Kidney (tissue), 14 donors: Measurements from ENCODE around the gene PCDH15. TPM values are rescaled to one million over a fixed set of nuclear protein-coding genes. Genes with fewer than 3 reads are reported as not detected.
A peak's percentile ranks its signal among the peaks of the same experiment; 100 is the strongest.

Experiments
- DNase-seq, 5 donors: peaks; one replicate each; pipeline ENCODE4 v3.0.0-alpha.2; 2013 to 2020
- FAIRE-seq: peaks from 2 replicates; lab custom pipeline; 2012; peaks lifted over from hg19 to GRCh38; lab: Jason Lieb, UNC
- H3K27ac ChIP-seq, 2 donors: one replicate each; pipeline ENCODE4 v1.7.0; 2013; ENCODE audit warnings: low read depth in 2 of 2, low read length in 2 of 2, inconsistent platforms in 1 of 2
- H3K27me3 ChIP-seq: one replicate; pipeline ENCODE4 v1.7.1; 2013; ENCODE audit warnings: low read length, inconsistent platforms; ENCODE audit not compliant: control insufficient read depth, insufficient read depth
- H3K36me3 ChIP-seq, 3 donors: one replicate each; pipeline versions ENCODE4 v1.7.0 to v1.7.1; 2013; ENCODE audit warnings: low read length in 3 of 3, control low read depth in 1 of 3, inconsistent platforms in 1 of 3; ENCODE audit not compliant: insufficient read depth in 3 of 3, control insufficient read depth in 2 of 3
- H3K4me1 ChIP-seq, 3 donors: one replicate each; pipeline versions ENCODE4 v1.7.0 to v1.7.1; 2013; ENCODE audit warnings: low read length in 3 of 3, inconsistent platforms in 1 of 3, low read depth in 1 of 3; ENCODE audit not compliant: control insufficient read depth in 2 of 3, insufficient read depth in 2 of 3
- H3K4me3 ChIP-seq, 3 donors: one replicate each; pipeline versions ENCODE4 v1.7.0 to v1.8.1; 2013; ENCODE audit warnings: low read length in 3 of 3, control low read depth in 1 of 3, inconsistent platforms in 1 of 3
- H3K9ac ChIP-seq, 3 donors: one replicate each; pipeline versions ENCODE4 v1.7.0 to v1.7.1; 2013; ENCODE audit warnings: low read length in 3 of 3, control low read depth in 1 of 3, inconsistent platforms in 1 of 3
- H3K9me3 ChIP-seq, 3 donors: one replicate each; pipeline versions ENCODE4 v1.7.0 to v1.7.1; 2013; ENCODE audit warnings: low read length in 3 of 3, control low read depth in 1 of 3, inconsistent platforms in 1 of 3; ENCODE audit not compliant: control insufficient read depth in 2 of 3, insufficient read depth in 1 of 3
- intact Hi-C: fragments of 100-400 bp; cut with DNase I; formaldehyde crosslinking; loops from one replicate; pipeline ENCODE4 v1.11.1; 2022
- polyA plus RNA-seq: library from polyadenylated mRNA; stranded (reverse); fragments of 350-450 nt; fragmentation: Illumina TruSeq; extraction: RNeasy Lipid Tissue Mini Kit (QIAGEN cat#74804); gene quantifications from one replicate; pipeline ENCODE4 v1.2.3, GENCODE V29; 2014; ENCODE audit warnings: low read depth, low replicate concordance; ENCODE audit not compliant: insufficient read depth
- total RNA-seq: library from RNA; stranded (reverse); fragmentation: NEBNext Ultra II Directional; extraction: Animal tissue kit (Norgen Biotek cat#: 25700); gene quantifications from one replicate; pipeline ENCODE4 v1.2.1, GENCODE V29; 2021
- TF ChIP-seq, protein P1 (sequence below): IDR thresholded peaks from 3 replicates; pipeline ENCODE4 v1.5.1; 2012; ENCODE audit warnings: mild to moderate bottlenecking, moderate library complexity, borderline replicate concordance; ENCODE audit not compliant: insufficient read depth; ENCODE audit errors: extremely low read depth
- donor health status: control.
- donor health status: control.
- donor health status: control.
- donor health status: control.
- donor health status: control.
- donor health status: DM: yes; HTN: yes; CAD: no.
- donor health status: Normal renal cell carcinoma (clear cell type).

Gene PCDH15
- total and polyA plus RNA-seq, 2 donors from 2014 or later = 1.5 TPM; not detected in 1

DNA sequence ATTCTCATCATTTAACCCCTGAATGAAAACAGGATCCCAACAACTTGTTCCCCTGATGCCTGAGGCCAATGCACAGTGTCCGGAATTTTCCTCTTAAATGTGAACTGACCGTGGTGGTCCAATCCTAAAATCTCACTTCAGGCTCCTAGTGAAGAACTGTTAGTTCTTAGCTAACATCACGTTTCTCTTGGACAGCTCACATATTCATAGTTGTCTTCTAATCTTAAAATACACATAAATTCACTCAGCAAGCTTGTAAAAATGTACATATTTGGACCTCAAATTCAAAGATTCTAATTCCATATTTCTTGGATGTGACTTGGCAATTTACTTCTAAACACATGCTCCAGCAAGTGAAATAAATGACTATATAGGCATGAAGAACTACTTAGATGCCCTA lies 297.2 kb downstream of the PCDH15 start:
- Histone ChIP-seq H3K9ac (no peak overlapping the region), H3K27ac (no peak overlapping the region), H3K4me1 (no peaks in the 10 kb centered on the region), H3K4me3 (no peak overlapping the region), H3K9me3 (no peaks in the 10 kb centered on the region), H3K27me3 (no peaks in the 10 kb centered on the region), H3K36me3 (no peaks in the 10 kb centered on the region)
- no peak for DNase-seq
- intact Hi-C loops = no loop called here
- no peak for FAIRE-seq
- TF ChIP-seq, protein P1, sequence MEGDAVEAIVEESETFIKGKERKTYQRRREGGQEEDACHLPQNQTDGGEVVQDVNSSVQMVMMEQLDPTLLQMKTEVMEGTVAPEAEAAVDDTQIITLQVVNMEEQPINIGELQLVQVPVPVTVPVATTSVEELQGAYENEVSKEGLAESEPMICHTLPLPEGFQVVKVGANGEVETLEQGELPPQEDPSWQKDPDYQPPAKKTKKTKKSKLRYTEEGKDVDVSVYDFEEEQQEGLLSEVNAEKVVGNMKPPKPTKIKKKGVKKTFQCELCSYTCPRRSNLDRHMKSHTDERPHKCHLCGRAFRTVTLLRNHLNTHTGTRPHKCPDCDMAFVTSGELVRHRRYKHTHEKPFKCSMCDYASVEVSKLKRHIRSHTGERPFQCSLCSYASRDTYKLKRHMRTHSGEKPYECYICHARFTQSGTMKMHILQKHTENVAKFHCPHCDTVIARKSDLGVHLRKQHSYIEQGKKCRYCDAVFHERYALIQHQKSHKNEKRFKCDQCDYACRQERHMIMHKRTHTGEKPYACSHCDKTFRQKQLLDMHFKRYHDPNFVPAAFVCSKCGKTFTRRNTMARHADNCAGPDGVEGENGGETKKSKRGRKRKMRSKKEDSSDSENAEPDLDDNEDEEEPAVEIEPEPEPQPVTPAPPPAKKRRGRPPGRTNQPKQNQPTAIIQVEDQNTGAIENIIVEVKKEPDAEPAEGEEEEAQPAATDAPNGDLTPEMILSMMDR = no peak

DNA sequence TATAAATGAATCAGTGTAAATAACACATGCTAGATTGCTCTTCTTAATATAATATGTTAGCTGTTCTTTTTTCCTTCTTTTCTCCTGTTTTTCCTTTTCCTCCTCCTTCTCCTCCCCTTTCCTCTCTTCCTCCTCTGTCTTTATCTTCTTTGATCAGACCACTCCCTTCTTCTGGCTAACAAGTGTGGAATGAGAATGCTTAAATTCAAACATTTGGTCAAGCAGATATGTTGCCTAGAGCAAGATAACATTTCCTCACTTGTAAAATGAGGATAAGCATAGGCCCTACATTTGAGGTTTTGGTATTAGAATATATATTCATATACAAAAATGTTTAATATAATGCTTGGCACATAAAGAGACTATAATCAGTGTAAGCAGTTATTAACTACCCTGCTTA lies 299.1 kb downstream of the PCDH15 start:
- Histone ChIP-seq H3K4me3 (no peak overlapping the region), H3K36me3 (no peaks in the 10 kb centered on the region), H3K9me3 (no peaks in the 10 kb centered on the region), H3K9ac (no peak overlapping the region), H3K27ac (no peak overlapping the region), H3K4me1 (no peaks in the 10 kb centered on the region), H3K27me3 (no peaks in the 10 kb centered on the region)
- intact Hi-C loops = no loop called here
- TF ChIP-seq, protein P1 = no peak
- no peak for FAIRE-seq
- no peak for DNase-seq

DNA sequence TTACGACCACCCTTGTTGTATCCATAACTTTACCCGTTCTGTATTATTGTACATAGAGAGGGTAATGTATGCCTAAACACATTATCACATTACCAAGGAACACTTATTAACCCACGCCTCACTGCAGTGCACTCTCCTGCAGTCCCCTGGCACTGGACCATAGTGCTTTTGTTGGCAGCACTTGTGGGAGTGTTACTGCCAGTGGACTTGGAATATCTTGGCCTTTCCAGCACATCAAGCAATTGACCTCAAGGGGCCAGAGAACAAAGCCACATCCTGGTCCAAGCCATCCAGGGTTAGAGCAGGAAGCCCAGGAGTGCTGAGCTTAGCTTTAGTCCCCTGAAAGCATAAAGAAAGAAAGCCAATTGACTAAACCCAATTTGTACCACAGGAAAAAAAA lies 304.2 kb downstream of the PCDH15 start:
- no peak overlapping the region for H3K27ac ChIP-seq
- no peaks in the 10 kb centered on the region for H3K4me1 ChIP-seq
- H3K4me3 ChIP-seq = no peak overlapping the region
- DNase-seq = peak in 2 of 5 donors; percentile 2 to 3
- intact Hi-C loops = no loop called here
- TF ChIP-seq, protein P1 = no peak
- no peak overlapping the region for H3K9ac ChIP-seq
- no peaks in the 10 kb centered on the region for H3K36me3 ChIP-seq
- no peaks in the 10 kb centered on the region for H3K27me3 ChIP-seq
- FAIRE-seq = no peak
- no peaks in the 10 kb centered on the region for H3K9me3 ChIP-seq

DNA sequence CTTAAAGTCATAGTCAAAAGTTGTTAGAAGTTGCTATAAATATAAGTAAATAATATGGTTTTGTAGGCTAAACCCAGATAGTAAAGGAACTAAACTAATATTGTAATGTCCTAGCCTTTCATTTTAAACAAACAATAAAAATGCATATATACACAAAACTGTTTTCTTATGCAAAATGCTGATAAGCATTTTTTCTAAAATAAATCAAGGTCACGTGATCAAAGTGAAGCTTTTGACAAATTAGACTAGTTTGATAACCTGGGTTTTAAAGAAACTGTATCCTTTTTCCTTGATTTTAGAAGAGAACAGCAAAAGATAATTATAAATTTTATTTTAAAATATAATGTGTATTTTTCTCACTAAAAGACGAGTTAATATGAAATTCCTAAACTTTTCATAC lies 313.3 kb downstream of the PCDH15 start:
- no peak for FAIRE-seq
- no peak for DNase-seq
- no peaks in the 10 kb centered on the region for H3K4me1 ChIP-seq
- H3K36me3 ChIP-seq = no peaks in the 10 kb centered on the region
- no peaks in the 10 kb centered on the region for H3K27me3 ChIP-seq
- no peak overlapping the region for H3K4me3 ChIP-seq
- TF ChIP-seq, protein P1 = no peak
- intact Hi-C loops = no loop called here
- H3K27ac ChIP-seq = no peak overlapping the region
- no peak overlapping the region for H3K9ac ChIP-seq
- no peaks in the 10 kb centered on the region for H3K9me3 ChIP-seq
